Non-pigmented ciliary epithelial cell (primary cell): ENCODE measurements around the gene SQSTM1.
"Not testable (repeated sequence)": the region's sequence is repeated elsewhere in the genome, so short reads cannot be mapped to it uniquely, and the experiment has no call there.

ENCODE experiments used
- DNase-seq: peaks from one replicate; pipeline ENCODE4 v3.0.0-alpha.2; 2010; ENCODE audit warnings: low read depth

SQSTM1 gene

GRCh38 chr5:179858586-179859427, 38.1 kb downstream of the SQSTM1 start, which contains the start of gene MRNIP:
TSS of gene MRNIP (minus strand) at chr5:179858817. CDS start at chr5:179858796, 21 bp downstream.
- peak; percentile 65 for DNase-seq

DNA sequence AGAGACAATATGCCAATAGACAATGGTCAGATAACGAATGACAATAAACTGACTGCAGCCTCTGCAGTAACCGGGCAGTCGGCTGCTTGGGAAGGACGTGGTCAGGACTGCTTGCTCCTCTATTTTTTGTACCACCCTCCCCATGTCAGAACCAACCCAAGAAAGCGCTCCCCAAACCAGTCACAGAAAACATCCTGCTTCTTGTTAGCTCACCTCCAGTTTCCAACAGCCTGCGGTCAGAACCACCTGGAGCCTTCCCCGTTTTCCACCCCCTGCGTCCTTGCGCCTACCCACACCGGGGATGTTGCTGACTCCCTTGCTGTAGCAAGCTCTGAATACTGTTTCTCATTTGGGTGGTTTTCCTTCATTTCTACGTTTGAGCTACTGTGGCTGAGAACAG, 39.6 kb downstream of the SQSTM1 start:
- DNase-seq, result no peak

DNA sequence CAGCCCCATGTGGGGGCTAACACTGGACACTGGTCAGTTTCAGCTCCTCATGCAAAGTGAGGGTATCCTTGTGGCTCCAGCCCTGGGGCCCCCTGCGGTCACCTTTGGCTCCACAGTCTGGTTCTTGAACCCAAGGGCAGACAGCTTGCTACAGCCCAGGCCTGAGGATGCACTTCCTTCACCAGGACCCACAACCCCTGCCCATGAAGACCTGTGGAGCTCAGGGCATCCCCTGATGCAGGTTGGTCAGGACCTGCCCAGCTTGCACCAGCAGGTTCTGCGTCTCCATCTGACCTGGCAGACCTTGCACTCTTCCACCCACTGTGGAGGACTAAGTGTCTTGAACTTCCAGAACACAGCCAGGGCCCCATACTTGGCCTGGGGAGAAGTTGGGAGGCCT, 41.6 kb downstream of the SQSTM1 start:
- no peak for DNase-seq

GRCh38 chr5:179862891-179863290, 42.2 kb downstream of the SQSTM1 start:
- no peak for DNase-seq

DNA sequence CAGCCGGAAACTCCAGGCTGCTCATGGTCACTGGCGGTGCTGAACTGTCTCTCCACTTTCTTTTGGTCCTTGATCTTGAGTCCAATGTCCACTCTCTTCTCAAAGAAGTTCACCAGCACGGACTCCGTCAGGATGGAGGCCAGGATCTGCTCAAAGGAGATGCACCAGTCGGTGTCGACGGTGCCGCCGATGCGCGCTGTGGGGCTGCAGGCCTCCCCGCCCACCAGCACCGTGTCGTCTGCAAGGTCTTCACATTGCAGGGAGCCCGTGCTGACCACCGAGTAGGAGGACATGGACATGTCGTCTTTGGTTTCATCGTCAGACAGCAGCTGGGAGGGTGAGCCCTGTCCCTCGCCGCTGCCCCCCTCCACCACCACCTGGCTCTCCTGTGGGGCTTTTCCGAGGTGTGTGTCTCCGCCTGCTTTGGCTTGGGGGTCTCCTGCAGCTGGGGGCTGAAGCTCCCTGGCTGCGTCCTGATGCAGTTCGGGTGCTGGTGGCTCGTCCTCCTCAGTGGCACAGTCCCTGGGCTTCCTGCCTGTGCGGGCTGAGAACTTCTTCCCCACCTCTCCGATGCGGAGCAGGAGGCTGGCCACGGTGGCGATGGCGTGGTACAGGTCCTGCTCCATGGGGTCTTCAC, 42.9 kb downstream of the SQSTM1 start:
- no peak for DNase-seq

GRCh38 chr5:179864686-179865085, 44.0 kb downstream of the SQSTM1 start:
- no peak for DNase-seq

GRCh38 chr5:179865491-179866240, 45.0 kb downstream of the SQSTM1 start:
- no peak for DNase-seq

GRCh38 chr5:179866241-179867078, 45.8 kb downstream of the SQSTM1 start:
- no peak for DNase-seq

DNA sequence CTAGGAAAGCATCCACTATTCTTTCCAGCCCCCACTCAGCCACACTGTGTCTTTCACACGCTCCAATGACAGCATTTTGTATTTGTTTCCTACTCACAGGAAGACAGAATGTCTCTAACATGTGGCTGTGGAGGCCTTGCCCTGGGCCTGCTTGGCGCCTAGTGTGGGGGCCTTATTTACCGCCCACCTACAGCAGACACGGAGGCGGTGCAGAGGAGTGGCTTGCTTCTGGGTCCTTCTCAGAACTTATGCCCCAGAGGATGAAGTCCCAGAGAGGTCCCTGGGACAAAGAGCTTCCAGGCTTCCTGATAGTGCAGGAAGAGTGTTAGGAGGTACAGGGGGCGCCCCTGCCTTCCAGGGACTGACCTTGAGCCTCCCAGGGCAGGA, 46.4 kb downstream of the SQSTM1 start:
- no peak for DNase-seq

DNA sequence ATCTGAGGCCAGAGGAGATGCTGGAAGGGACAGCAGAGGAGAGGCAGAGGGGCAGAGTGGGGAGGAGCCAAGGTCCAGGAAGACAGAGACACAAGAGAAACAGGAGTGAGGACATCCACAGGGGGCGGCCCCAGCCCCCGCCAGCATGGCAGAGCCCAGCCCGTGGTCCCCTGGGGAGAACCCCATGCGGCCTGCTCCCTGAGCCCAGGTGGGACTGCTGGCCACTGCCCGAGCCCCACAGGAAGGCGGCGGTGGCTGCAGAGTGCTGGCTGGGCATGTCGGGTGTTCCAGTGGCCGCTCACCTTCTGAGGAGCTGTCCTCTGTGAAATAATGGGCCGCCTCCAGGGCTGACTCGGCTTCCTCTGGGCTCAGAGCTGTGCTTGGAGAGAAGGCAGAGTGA, 46.8 kb downstream of the SQSTM1 start:
- no peak for DNase-seq

DNA sequence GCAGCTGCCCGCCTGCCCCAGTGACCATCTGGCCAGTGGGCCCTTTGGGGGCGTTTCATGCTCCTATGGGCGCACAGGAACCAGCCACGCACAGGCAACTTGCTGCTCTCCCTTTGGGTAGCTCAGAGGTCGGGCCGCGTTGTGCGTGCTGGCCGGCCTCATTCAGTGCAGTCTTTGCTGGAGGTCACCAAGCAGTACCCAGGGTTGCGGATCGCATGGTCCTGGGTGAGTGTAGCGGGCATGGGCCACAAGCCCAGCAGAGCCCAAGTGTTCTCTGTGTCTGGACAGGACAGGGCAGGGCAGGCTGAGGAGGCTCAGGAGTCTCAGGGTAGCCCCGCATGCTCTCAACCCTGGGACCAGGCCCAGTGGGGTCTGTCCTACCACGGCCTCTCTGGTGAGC, 47.8 kb downstream of the SQSTM1 start:
- DNase-seq, result no peak

DNA sequence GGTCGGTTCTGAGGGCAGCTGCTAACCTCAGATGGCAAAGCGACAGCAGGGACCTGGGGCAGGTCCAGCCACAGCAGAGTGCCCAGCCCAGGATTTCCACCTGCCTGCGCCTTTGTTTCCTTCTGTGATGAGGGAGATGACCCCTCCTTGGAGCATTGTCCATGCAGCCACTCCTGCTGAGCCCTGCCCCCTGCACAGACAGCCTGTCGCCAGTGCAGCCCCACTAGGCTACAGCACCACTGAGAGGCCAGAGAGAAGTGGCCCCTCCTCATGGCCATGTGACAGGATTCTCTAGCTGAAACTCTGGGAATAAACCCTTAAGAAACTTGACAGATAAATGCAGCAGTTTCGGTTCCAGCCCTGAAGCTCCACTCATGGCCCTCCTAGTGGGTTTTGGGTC, 48.4 kb downstream of the SQSTM1 start:
- no peak for DNase-seq

- no peak for DNase-seq
These were observed 49.1 kb downstream of the SQSTM1 start for GRCh38 chr5:179869641-179870402.

GRCh38 chr5:179870403-179870903, 49.7 kb downstream of the SQSTM1 start:
- no peak for DNase-seq

DNA sequence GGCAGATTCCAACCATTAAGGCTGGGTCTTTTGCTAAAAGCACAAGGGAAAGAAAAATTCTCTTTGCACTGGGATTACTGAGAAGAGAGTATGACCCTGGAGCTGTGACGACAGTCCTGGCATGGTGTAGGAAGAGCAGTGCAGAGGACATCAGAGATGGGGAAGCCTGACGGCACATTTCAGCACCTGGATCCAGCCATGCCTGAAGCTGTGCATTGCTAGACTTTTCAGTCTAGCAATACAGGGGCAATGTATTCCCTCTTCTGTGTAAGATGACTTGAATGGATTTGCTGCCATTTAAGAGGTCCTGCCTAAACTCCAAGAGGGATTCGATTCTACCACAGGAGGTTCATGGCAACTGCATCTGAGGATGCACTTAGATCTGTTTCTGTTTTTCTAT, 50.2 kb downstream of the SQSTM1 start:
- DNase-seq, result no peak

- DNase-seq, result not testable (repeated sequence)
These were observed 50.8 kb downstream of the SQSTM1 start for GRCh38 chr5:179871533-179871932.

GRCh38 chr5:179872055-179872827, 51.5 kb downstream of the SQSTM1 start:
- DNase-seq, result no peak

- DNase-seq, result no peak
These were observed 52.3 kb downstream of the SQSTM1 start for GRCh38 chr5:179872828-179873575.

- DNase-seq, result no peak
These were observed 52.9 kb downstream of the SQSTM1 start for GRCh38 chr5:179873588-179874110.
